ENCODE results near the gene FBXL16.

The FBXL16 gene

DNA sequence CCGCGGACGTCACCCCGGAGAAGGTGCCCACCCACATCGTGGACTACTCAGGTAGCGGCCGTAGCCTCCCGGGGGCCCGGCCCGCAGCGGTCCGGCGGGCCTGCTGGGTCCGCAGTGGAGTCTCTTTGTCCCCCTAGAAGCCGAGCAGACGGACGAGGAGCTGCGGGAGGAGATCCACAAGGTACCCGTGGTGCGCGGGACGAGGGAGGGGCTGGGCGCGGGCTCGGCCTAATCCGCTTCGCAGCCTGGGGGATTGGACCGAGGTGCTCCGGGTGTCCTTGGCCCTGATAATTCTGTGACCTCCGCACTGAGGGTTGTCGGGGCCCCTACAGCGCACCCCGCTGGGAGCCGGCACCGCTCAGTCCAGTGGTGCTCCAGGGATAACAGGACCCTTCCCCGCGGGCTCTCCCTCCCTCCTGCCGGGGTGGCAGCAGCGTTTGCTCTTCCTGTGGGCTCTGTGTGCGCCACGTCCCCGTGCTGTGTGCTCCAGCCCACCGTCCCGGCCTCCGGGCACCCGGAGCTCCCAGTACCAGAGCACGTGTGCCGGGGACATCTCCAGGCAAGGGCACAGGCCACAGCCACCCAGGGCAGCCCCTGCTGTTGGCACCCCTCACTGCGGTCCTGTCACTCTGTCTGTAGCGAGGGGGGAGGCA lies 37.0 kb downstream of the FBXL16 start:
- in situ Hi-C loops (cut with MboI; ENCODE audit: low sequenced_read_pairs) = no loop called here

DNA sequence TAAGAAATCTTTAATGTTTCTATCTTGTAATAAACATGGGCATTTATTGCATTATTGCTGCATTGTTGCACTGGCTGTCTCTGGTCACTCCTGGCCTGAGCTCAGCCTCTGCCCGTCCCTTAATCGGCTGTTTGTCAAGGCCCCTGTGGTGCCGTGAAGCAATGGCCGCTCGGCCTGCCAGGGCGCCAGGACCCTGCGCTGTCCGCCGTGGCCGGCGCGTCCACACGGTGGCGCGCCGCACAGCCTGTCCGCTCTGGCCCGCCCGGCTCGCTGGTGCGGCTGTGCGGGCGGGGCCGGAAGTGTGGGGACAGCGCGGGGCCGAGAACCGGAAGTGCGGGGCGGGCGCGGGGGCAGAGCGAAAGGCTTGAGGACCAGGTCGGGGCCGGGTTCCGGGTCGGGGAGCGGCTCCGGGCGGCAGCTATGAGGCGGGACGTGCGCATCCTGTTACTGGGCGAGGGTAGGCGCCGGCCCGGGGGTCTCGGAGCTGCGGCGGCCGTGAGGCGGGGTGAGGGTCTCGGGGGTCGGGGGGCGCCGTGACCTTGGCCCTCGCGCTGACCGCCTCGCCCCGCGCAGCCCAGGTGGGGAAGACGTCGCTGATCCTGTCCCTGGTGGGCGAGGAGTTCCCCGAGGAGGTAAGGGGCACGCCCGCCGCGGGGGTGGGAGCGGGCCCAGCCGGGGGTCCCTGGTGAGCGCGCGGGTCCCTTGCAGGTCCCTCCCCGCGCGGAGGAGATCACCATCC lies 37.7 kb downstream of the FBXL16 start, which contains the start of gene RHOT2:
Gene RHOT2 (plus strand): TSS at position 353 of the 739 bp plus-strand sequence. CDS start 68 bp downstream, at position 421.
- in situ Hi-C loops (cut with MboI; ENCODE audit: low sequenced_read_pairs) = no loop called here

DNA sequence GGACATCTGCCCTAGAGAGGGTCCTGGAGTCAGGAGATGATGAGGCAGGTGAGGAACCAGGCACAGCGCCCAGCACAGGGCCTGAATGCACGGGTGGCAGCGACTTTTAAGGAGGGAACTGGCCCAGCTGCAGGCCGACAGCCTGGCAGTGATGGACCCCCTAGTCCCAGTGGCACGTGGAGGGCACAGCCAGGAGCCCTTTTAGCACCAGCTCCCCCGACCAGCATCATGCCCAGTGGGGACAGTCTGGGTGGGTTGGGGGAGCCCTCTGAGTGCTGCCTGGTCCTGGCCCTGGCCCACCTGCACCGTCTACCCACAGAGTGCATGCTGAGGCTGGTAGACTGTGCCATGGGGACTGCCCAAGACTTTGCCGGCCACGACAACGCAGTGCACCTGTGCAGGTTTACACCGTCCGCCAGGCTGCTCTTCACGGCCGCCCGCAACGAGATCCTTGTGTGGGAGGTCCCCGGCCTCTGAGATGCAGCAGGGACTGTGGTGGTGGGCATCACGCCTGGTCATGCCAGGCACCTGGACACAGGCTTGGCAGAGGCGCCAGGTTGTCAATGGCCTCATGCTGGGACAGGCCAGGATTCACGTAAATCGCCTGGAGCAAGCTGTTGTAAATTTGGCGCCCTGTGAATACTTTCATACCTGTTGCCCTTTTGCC lies 38.4 kb downstream of the FBXL16 start:
- in situ Hi-C loops (cut with MboI; ENCODE audit: low sequenced_read_pairs) = no loop called here

DNA sequence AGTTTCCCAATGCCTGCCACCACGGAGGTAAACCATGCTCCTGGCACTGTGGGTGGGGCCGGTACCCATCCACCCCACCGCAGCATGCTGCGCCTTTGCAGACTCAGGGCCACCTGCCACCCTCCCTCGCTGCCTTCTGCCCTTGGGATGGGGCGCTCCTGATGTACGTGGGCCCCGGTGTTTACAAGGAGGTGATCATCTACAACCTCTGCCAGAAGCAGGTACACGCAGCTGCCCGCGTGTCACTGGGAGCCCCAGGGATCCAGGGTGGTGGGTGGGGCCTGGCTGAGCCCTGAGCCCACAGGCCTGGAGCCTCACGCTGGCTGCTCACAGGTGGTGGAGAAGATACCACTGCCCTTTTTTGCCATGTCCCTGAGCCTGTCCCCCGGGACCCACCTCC lies 39.0 kb downstream of the FBXL16 start:
- in situ Hi-C loops (cut with MboI; ENCODE audit: low sequenced_read_pairs) = no loop called here

DNA sequence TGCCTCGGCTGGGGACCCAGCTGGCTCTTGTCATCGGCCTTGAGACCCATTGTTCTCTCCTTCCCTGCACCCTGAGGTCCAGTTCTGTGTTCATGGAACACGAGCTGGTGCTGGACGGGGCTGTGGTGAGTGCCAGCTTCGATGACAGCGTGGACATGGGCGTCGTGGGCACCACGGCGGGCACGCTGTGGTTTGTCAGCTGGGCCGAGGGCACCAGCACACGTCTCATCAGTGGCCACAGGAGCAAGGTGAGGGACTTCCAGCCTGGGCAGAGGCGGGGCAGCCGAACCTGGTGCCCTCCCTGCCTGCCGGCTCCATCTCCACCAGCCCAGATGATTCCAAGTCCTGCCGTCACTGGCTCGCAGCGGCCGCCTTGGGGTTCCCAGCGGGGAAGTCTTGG lies 43.0 kb downstream of the FBXL16 start:
- in situ Hi-C loops (cut with MboI; ENCODE audit: low sequenced_read_pairs) = no loop called here

DNA sequence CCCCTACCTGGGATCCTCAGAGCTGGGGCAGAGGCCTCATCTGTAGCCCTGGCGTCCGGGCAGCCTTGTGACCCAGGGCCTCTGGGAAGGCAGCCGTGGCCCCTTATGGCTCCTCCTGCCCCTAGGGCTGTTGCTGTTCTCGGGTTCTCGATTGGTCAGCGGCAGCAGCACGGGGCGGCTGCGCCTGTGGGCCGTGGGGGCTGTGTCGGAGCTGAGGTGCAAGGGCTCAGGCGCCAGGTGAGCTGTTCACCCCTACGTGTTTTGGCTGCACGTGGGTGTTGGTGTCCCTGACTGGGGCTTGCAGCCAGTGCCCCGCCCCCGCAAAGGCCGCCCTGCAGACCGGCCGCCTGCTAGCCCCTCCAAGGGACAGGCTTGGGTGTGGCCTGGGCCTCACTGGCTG lies 43.5 kb downstream of the FBXL16 start:
- in situ Hi-C loops (cut with MboI; ENCODE audit: low sequenced_read_pairs) = no loop called here

DNA sequence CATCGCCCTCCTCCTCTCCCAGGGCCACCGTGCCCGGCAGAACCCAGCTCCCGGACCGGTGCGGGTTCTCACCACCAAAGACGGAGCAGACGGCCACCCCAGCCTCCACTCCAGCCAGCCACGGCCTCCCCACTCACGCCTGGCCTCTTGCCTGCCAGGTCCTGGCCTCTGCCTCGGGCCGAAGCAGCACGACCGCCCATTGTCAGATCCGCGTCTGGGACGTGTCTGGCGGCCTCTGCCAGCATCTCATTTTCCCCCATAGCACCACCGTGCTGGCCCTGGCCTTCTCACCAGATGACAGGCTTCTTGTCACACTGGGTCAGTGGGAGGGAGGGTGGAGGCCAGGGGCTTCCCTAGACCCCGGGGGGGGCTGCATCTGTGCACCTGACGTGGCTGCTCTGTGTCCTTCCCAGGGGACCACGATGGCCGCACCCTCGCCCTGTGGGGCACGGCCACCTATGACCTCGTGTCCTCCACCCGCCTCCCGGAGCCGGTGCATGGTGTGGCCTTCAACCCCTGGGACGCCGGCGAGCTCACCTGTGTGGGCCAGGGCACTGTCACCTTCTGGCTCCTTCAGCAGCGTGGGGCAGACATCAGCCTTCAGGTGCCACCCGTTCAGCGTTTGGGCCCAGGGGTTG lies 44.3 kb downstream of the FBXL16 start:
- in situ Hi-C loops (cut with MboI; ENCODE audit: low sequenced_read_pairs) = no loop called here

DNA sequence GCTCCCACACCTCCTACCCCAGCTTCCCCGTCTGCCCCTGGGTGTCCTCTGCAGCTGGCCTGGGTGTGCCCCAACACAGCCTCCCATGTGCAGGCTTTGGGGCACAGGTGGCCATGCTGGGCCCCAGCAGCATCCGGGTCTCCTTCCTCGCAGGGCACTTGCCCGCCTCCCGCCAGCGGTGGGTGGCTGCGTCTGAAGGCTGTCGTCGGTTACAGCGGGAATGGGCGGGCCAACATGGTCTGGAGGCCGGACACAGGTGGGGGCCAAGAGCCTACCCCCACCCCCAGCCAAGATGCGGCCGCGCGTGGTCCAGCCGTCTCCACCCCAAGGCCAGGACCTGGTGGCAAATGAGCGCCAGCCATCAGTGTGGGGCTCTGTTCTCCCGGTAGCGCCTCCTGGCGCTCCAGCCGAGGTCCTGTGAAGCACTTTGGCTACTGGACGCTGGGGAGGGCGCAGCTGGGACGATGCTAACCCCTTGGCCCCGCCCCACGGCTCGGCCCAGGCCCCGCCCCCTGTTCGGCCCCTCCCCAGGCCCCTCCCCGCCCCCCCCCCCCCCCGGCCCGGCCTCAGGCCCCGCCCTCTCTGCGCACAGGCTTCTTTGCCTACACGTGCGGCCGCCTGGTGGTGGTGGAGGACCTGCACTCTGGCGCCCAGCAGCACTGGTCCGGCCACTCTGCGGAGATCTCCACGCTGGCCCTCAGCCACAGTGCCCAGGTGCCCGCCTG lies 45.0 kb downstream of the FBXL16 start:
- in situ Hi-C loops (cut with MboI; ENCODE audit: low sequenced_read_pairs) = no loop called here

DNA sequence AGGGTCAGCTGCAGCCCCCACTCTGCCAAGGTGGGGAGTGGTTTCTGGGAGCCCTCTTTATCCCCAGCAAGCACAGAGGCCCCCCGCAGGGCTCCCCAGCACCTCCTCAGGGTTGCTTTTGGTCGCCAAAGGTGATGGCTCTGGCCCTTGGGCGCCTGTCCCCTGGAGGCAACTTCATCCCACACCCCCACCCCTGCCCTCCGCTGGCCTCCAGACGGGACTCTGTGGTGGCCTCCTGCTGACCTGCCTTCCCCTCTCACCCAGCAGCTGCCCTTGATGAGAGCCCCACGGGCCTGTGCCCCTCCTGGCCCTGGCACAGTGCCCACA lies 45.5 kb downstream of the FBXL16 start:
- in situ Hi-C loops (cut with MboI; ENCODE audit: low sequenced_read_pairs) = no loop called here

DNA sequence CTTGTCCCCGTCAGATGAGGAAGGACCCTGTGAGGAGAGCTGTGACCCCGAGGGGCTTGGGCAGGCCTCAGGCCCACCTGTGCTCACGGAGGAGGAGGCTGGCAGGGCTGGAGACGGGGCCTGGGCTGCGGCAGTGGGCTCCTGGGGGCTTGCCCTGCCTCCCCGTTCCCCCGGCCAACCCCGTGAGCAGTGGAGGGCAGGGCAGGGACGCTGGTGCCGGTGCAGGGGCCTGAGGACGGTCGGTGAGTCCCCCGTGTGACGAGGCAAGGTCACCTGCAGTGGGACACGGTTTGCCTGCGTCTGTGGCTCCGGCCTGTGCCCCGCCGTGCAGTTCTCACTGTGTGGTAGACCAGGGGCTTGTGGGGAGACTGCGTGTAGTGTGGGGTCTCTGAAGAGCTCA lies 46.0 kb downstream of the FBXL16 start:
- in situ Hi-C loops (cut with MboI; ENCODE audit: low sequenced_read_pairs) = no loop called here

DNA sequence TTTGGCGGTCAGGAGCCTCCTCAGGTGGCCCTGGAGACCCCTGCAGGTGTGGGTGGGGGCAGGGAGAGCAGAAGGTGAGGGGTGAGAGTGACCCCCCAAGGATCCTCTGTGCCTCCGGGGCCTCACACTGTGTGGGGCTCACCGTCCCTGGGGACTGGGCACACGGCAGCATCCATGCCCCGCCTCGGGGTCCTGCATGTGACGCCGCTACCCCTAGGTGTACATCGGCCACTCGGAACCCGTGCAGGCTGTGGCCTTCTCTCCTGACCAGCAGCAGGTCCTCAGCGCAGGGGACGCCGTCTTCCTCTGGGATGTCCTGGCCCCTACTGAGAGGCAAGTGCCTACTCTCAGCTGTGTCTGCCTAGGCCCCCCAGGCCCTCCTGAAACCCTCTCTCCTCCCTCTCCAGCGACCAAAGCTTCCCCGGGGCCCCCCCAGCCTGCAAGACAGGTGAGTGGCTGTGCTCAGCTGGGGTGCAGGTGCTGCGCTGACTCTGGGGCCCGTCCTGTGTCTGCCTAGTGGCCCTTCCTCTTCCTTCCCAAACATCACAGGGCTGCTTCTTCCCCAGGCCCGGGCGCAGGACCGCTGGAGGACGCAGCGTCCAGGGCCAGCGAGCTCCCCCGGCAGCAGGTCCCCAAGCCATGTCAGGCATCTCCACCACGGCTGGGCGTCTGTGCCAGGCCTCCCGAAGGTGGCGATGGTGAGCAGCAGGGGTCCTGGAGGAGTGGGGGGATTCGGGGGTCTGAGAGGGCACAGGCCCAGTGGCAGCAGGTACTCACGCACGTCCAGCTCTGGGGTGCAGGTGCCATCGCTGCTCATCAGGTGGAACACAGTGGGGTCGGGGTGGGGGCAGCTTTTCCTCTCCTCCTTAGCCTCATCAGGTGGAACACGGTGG lies 46.7 kb downstream of the FBXL16 start:
- in situ Hi-C loops (cut with MboI; ENCODE audit: low sequenced_read_pairs) = no loop called here

DNA sequence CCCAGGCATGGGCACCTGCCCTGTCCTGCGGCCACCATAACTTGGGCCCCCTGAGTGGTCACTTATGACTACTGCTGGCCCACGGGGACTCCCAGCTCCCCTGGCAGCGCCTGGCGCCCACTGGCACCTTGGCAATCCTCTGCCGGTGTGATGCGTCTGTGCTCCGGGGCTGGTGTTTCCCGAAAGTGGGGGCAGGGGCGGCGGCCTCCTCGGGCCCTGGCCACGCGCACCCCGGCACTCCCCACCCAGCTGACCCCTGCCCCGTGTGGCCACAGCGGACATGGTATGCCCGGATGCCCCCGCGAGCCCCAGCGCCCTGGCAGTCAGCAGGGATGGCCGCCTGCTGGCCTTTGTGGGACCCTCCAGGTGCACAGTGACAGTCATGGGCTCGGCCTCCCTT lies 48.1 kb downstream of the FBXL16 start:
- in situ Hi-C loops (cut with MboI; ENCODE audit: low sequenced_read_pairs) = no loop called here

DNA sequence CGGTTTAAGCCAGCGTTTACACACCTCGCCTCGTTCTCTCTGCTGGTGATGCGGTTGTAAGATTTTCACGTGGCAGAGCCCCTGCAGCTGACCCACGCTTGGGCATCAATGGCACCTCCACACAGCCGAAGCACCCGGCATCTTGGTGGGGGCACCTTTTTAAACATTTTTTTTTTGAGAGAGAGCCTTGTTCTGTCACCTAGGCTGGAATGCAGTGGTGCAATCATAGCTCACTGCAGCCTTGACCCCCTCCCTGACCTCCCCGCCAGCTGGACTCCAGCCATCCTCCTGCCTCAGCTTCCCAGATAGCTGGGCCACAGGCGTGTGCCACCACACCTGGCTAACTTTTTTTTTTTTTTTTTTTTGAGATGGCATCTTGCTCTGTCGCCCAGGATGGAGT lies 51.6 kb downstream of the FBXL16 start:
- in situ Hi-C loops (cut with MboI; ENCODE audit: low sequenced_read_pairs) = no loop called here

DNA sequence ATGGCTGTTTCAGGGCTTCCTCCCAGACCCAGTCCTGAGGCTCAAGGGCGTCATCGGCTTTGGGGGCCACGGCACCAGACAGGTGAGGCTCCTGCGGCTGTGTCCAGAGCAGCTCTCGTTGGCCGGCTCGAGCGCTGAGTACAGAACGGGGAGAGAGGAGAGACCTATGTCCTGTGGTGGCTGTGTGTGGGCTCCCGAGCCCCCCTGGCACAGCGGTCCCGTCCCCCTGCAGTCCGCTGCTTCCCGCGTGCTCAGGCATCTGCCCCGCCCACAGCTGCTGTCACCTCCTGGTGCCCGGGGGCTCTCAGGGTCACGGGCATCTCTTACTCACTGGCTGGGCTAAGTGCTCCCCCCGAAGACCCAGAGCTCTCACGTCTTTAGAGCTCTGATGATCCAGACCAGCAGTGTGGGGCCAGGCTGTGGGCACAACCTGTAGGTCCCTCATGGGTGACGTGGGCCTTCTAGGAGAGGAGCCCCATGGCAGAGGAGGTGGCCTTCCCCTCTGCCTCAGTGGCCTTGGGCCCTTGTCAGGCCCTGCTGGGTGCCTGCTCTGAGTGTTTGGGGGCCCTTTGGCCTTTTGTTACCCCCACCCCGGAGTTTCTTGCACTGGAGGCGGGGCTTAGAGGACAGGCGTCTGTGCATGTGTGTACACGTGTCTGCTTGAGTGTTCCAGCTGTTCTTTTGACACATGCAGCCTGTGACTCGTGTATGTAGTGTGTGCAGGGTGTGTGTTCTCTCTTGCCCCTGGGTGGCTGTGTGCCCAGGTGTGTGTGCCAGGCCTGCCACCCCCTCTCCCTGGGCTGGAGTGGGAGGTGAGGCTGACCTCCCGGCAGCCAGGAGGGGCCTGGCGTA lies 52.9 kb downstream of the FBXL16 start:
- in situ Hi-C loops (cut with MboI; ENCODE audit: low sequenced_read_pairs) = no loop called here

DNA sequence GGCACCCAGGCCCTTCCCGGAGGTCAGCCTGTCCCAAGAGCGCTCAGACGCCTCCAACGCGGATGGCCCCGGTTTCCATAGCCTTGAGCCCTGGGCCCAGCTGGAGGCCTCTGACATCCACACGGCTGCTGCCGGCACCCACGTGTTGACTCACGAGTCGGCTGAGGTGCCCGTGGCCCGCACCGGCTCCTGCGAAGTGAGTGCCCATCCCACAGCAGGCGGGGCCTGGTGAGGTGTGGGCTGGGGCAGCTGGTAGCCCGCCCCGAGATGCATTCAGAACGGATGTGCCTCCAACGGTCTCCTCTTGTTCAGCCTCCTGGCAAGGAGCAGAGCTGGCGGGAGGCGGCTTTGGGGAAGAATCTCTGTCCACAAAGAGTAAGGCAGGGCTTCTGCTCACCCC lies 53.8 kb downstream of the FBXL16 start:
- in situ Hi-C loops (cut with MboI; ENCODE audit: low sequenced_read_pairs) = no loop called here

DNA sequence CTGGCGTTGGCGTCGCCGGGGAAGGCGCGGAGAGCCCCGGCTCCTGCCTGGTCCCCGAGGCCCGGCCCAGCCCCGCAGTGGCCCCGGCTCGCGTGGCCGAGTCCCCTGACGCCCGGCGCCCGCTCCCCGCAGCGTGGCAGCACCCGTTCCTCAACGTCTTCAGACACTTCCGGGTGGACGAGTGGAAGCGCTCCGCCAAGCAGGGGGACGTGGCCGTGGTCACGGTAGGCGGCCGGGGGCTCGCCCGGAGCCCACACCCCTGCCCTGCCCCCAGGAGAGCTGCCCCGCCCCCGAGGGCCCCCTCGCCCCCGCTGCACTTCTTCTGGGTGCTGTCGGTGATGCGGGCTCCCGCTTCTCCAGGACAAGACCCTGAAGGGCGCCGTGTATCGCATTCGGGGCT lies 56.0 kb downstream of the FBXL16 start:
- in situ Hi-C loops (cut with MboI; ENCODE audit: low sequenced_read_pairs) = no loop called here

DNA sequence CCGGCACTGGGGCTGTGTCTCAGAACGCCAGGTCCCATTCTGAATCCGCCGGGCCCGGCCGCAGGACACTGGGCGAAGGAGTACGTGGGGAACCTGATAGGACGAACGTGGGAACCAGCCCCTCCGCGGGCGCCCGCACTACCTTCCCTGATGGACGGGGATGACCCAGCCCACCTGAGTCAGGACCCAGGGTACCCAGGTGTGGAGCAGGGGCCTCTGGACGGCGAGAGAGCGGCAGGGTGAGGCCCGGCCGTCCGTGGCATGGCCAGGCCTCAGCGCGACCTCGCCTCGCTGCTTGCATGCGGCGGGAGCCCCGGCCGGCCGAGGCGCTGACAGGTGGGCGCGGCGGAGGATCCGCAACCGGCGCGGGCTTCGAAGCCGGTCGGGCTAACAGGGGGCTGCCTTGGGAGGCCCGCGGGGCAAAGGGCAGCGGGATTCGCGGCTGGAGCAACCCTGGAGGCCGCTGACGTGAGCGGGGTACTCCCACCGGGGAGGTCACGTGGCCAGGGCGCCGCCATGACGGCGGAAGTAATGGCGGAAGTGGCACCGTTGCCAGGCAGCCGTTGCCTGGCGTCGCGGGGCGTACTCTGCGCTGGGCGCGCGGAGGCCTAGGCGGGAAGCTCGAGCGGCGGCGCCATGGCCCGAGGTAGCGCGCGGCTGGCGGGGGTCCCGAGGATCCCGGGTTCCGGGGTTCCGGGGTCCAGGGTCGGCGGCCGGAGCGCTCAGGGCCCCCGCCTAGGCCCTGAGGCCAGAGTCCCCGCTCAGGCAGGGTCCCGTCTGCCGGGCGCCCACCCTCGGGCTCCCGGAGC lies 56.6 kb downstream of the FBXL16 start, which contains the start of gene WDR90:
Gene WDR90 (plus strand): TSS at position 585 of the 809 bp plus-strand sequence. CDS start 52 bp downstream, at position 637.
- in situ Hi-C loops (cut with MboI; ENCODE audit: low sequenced_read_pairs) = no loop called here

DNA sequence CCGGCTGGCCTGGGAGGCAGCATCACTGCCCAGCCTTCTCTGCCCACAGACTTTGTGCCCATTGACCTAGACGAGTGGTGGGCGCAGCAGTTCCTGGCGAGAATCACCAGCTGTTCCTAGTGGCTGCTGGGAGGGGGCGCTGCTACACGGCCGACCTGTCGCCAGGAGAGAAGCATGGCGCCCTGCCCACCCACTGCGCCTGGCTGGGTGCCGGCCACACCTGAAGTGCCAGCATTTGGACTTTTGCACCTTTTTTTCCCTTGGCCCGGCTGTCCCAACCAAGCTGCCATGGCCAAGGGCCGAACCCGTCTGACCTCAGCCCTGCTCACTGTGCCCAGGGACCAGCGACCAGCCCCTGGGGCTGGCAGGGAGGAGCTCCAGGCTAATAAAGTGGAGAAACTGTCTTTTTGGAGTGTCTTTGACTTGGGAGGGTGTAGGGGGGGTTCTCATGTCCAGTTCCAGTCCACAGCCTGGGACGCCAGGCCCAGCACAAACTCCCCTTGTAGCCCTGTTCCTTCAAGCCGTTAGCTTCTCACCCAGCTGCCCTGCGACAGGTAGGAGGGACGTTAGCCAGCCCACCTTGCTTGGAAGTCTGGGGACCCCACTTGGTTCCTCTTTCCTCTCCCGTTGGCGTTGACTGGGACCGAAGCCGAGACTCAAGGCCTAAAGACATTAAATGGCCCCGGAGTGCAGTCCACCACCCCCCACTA lies 57.4 kb downstream of the FBXL16 start:
- in situ Hi-C loops (cut with MboI; ENCODE audit: low sequenced_read_pairs) = no loop called here
